ENCODE results near the gene DYRK3.

DYRK3 gene

GRCh38 chr1:206591226-206591625, 44.1 kb upstream of the DYRK3 start:
- Histone ChIP-seq H3K9me3 (ENCODE audit: insufficient read depth, low read length, severe bottlenecking) (no peaks in the 10 kb centered on the region), H3K27me3 (ENCODE audit: insufficient read depth, low read length, poor library complexity) (no peaks in the 10 kb centered on the region), H2AFZ (ENCODE audit: low read depth, low read length) (no peak overlapping the region), H3K79me2 (ENCODE audit: insufficient read depth, low read length) (no peaks in the 10 kb centered on the region), H3K36me3 (ENCODE audit: insufficient read depth, low read length) (peaks cover 96% of the 10 kb centered on the region), H3K27ac (ENCODE audit: low read length) (no peak overlapping the region), H3K4me2 (ENCODE audit: insufficient read depth, low read length) (no peak overlapping the region), H3K4me3 (ENCODE audit: low read depth in 1 of 2, low read length in 2 of 2) (no peak overlapping the region), H3K9ac (ENCODE audit: low read depth, low read length) (no peak overlapping the region), H4K20me1 (ENCODE audit: insufficient read depth, low read length) (0 out of 2 replicates have a peak, but pooled peaks cover 4% of the 10 kb centered on the region), H3K4me1 (ENCODE audit: insufficient read depth, low read length) (no peaks in the 10 kb centered on the region)
- TF ChIP-seq CTCF (IDR thresholded peaks at IDR 0.05; ENCODE audit: borderline replicate concordance, extremely low read depth, low read length, poor library complexity, severe bottlenecking) (no peak), EZH2 (IDR thresholded peaks at IDR 0.05; ENCODE audit: borderline replicate concordance, low read depth, low read length, severe bottlenecking) (no peak)
- ATAC-seq (ENCODE audit: insufficient read depth, low read depth) (no peak), DNase-seq (no peak)

GRCh38 chr1:206591696-206592095, 43.6 kb upstream of the DYRK3 start:
- H3K27me3 ChIP-seq (ENCODE audit: insufficient read depth, low read length, poor library complexity) = no peaks in the 10 kb centered on the region
- DNase-seq (no peak), ATAC-seq (ENCODE audit: insufficient read depth, low read depth) (no peak)
- no peak overlapping the region for H3K4me3 ChIP-seq (ENCODE audit: low read depth in 1 of 2, low read length in 2 of 2)
- H3K9ac ChIP-seq (ENCODE audit: low read depth, low read length) = no peak overlapping the region
- H3K4me2 ChIP-seq (ENCODE audit: insufficient read depth, low read length) = no peak overlapping the region
- H3K36me3 ChIP-seq (ENCODE audit: insufficient read depth, low read length) = peaks cover 95% of the 10 kb centered on the region
- H3K27ac ChIP-seq (ENCODE audit: low read length) = no peak overlapping the region
- H2AFZ ChIP-seq (ENCODE audit: low read depth, low read length) = no peak overlapping the region
- TF ChIP-seq CTCF (IDR thresholded peaks at IDR 0.05; ENCODE audit: borderline replicate concordance, extremely low read depth, low read length, poor library complexity, severe bottlenecking) (no peak), EZH2 (IDR thresholded peaks at IDR 0.05; ENCODE audit: borderline replicate concordance, low read depth, low read length, severe bottlenecking) (no peak)
- H3K4me1 ChIP-seq (ENCODE audit: insufficient read depth, low read length) = no peaks in the 10 kb centered on the region
- H4K20me1 ChIP-seq (ENCODE audit: insufficient read depth, low read length) = 0 out of 2 replicates have a peak, but pooled peaks cover 3% of the 10 kb centered on the region
- H3K79me2 ChIP-seq (ENCODE audit: insufficient read depth, low read length) = no peaks in the 10 kb centered on the region
- no peaks in the 10 kb centered on the region for H3K9me3 ChIP-seq (ENCODE audit: insufficient read depth, low read length, severe bottlenecking)

GRCh38 chr1:206593351-206593925, 41.9 kb upstream of the DYRK3 start:
- Histone ChIP-seq H3K4me2 (ENCODE audit: insufficient read depth, low read length) (no peak overlapping the region), H3K9me3 (ENCODE audit: insufficient read depth, low read length, severe bottlenecking) (no peaks in the 10 kb centered on the region), H4K20me1 (ENCODE audit: insufficient read depth, low read length) (no peaks in the 10 kb centered on the region), H3K27me3 (ENCODE audit: insufficient read depth, low read length, poor library complexity) (no peaks in the 10 kb centered on the region), H2AFZ (ENCODE audit: low read depth, low read length) (no peak overlapping the region), H3K4me1 (ENCODE audit: insufficient read depth, low read length) (no peaks in the 10 kb centered on the region), H3K79me2 (ENCODE audit: insufficient read depth, low read length) (no peaks in the 10 kb centered on the region), H3K27ac (ENCODE audit: low read length) (no peak overlapping the region), H3K9ac (ENCODE audit: low read depth, low read length) (no peak overlapping the region), H3K4me3 (ENCODE audit: low read depth in 1 of 2, low read length in 2 of 2) (no peak overlapping the region), H3K36me3 (ENCODE audit: insufficient read depth, low read length) (peaks cover 91% of the 10 kb centered on the region)
- no peak for DNase-seq
- TF ChIP-seq CTCF (IDR thresholded peaks at IDR 0.05; ENCODE audit: borderline replicate concordance, extremely low read depth, low read length, poor library complexity, severe bottlenecking) = no peak
- no peak for ATAC-seq (ENCODE audit: insufficient read depth, low read depth)

Data from DND-41 (cell line).